Stimulated activated CD4-positive, alpha-beta T cell treated with anti-CD3 and anti-CD28 coated beads, Interleukin-1b, Interleukin-23, amount 100 ng/mL, for 4 hours (primary cell): ENCODE data around the gene USP49.
"Not testable (repeated sequence)": the region's sequence is repeated elsewhere in the genome, so short reads cannot be mapped to it uniquely, and the experiment has no call there.

Experiments
- DNase-seq, 2 donors: peaks; one replicate each; pipeline ENCODE4 v3.0.0-alpha.2; 2020; ENCODE audit warnings: low read depth in 2 of 2

USP49 gene

DNA sequence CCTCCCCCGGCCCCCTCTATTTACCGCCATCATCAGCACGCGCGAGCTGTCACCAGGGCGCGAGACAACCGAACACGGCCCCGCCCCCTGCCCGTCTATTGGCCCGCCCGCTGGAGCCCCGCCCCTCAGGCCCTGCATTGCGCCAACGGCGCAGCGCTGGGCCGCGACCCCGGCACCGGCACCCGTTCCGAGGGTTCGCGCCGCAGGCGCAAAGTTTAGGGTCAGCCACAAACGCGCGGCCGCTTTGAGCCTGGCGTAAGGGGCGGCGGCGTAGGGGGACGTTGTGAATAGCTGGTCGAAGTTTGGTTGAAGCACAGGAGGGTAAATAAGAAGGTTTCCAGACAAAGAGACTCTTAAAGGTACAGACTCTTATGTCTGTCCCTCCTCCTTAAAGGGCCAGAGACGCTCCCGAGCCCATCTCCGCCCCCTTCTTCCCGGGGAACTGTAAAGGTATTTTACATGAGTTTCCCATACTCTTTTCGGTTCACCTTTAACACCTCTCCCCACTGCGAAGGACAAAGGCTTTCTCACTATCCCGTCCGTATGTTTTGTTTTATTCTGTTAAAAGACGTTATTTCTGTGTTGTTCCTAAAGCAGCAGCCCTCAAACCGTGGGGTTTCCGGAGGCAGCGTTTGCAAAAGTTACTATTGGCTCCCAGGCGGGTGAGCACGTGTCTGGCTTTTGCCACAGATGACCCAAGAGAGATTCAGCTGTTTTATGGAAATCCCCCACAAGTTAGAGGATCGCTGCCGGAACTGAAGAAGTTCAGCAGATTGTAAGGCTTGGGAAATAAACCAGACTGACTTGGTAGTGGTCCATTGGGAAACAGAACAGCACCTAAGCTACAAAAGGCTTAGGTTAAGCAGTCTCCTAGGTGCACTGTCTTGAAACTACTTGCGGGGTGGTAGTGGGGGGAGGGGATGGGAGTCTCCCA lies at the start of gene USP49:
Gene USP49, minus strand, starts transcription at position 76 of the 934 bp plus-strand sequence. CDS start 88,392 bp downstream, outside the sequence.
- peak; percentile 84 to 97 for DNase-seq

DNA sequence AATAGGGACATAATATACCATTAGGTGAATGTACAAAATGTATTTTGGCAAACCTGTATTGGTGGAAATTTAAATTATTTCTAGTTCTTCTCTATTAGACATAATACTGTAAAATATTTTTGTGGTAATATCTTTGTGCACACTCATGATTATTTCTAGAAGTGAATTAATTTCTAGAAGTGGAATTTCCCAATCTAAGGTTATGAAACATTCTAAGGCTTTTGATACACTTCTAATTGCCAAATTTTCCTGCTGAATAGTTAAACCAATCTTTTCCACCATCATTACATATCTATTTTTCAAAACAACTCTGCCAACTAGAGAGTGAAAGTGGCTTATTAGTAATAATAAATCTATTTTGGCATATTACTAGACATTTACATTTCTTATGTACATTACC lies 48.3 kb upstream of the USP49 start:
- no peak for DNase-seq

DNA sequence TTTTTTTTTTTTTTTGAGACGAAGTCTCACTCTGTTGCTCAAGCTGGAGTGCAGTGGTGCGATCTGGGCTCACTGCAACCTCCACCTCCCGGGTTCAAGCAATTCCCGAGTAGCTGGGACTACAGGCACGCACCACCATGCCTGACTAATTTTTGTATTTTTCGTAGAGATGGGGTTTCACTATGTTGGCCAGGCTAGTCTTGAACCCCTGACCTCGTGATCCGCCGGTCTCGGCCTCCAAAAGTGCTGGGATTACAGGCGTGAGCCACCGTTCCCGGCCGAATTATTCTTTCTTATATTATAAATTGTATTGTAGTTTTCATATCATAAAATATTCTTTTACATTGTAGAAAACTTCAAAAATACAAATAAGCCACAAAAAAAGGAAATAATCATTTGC lies 47.7 kb upstream of the USP49 start:
- DNase-seq: not testable (repeated sequence)

DNA sequence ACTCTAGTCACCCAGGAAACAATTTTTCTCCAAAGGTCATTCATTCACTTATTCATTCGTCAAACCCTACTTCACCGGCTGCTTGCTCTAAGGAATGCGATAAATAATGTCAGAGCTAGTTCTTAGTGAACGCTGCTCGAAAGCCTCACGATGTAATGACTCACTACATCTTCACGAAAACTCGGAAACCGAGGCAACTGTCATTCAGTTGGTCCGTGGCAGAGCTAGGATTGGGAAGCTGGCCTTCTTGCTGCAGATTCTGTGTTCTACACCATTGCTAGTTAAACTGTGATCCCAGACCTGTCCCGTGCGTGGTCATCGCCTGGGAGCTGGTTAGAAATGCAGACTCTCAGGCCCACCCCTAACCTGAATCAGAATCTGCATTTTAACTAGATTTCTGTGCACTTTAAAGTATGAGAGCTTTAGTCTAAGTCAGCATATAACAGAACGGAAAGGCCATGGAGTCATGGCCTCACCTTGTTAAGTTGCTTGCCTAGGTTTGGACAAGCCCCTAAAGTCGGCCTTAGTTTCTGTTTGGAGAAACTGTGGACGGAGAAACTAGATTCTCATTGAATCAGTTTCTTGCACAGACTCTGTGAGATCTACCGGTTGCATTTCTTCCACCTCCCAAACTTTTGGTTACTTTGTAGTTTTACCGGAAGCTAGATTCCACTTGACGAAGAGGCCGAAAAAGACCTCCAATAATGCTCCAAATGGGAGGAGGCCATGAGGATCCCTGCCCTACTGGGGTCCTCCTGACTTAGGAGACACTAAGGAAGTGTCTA lies 47.1 kb upstream of the USP49 start:
- DNase-seq: no peak

DNA sequence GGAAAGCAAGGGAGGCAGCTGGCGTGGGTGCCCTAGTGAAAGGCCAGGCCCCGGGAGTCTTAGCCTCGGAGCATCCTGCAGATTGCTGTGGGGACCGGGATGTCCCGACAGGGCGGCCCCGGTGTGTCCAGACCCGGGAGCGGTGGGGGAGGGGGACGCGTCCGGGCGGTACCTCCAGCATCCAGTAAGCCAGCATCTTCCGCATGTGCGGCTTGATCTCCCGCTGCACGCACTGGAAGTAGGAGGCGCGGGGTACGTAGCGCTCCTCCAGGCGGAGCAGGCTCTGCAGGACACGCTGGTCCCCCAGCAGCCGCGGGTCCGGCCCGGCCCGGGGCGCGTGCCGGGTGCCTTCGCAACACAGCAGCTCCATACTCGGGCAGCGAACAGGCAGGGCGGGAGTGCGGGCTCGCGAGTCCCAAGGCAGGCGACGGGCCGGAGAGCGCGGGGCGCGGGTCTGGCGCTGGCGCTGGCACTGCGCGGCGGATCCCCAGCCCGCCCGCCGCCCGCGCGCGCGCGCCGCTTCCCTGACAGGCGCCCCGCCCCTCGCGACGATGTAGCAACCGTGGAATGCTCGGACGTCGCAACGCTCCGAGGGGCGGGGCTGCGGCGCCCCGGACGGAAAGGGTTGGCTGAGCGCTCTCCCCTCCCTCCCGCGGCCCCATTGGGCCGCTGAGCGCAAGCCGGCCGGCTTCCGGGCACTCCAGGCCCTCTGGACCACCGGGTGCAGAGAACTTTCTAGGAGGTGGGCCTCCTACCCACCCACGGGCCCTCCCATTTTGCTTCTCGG lies 46.3 kb upstream of the USP49 start, which contains the start of gene CCND3:
Gene CCND3, minus strand, starts transcription at position 529 of the 787 bp plus-strand sequence. Its CDS starts 159 bp downstream, at position 370.
- DNase-seq: peak; percentile 75 to 94

DNA sequence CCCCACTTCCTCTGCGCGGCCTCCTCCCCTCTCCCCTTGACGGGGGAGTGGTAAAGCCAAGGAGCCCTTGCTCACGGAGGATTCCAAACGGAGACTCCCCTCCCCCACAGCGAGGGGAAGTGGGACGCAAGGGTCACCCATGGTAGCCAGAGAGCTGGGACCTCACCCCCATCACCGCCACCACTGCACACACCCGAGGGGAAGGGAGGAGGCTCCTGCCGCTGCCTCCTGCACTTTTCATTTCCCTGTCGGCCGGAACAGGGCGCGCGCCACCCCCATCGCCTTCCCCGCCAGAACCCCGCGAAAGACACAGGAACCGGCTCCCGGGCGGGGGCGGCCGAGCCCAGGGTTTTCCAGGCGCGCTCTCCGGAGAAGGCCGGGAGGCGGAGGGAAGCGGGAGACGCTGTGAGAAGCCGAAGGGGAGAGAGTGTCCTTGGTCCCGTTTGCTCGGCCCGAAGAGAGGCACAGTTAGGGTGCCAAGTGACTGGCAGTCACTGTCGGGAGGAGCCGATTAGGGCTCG lies 45.6 kb upstream of the USP49 start:
- DNase-seq: peak in 1 of 2 donors; percentile 49

DNA sequence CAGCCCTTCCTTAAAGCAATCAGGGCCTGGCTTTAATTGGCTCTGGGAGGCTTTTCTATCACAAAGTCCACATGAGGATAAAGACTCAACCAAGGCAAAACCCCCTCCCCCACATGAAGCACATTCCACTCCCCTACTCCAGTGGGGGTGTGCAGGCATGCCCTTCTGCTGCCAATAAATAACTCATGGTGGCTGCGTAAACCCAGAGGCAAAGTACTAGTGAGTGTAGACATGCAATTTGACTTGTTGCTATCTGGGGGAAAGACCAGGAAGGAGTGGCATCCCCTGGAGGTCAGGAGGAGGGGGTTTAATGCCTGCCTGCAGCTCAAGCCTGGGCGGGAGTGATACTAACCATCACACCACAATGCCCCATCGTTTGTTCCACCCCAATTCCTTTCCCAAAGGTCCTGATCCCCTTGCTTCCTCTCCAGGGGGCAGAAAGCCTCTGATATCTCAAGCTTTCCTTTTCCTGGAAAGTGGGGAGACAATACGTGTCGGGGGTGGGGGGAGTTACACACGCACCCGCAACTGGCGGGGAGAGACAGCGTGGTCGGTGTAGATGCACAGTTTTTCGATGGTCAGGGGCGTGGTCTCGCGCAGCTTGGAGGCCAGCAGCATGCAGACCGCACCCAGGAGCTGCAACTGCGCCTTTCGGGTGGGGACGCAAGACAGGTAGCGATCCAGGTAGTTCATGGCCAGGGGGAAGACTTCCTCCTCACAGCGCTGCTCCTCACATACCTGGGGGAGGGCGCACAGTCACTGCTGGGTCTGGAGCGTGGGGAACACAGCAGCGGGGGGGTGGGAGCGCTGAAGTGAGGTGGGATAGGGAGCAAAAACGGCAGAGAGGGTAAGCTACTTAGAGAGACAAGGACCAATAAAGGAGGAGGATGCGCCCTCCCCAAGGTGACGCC lies 44.9 kb upstream of the USP49 start:
- DNase-seq: no peak

DNA sequence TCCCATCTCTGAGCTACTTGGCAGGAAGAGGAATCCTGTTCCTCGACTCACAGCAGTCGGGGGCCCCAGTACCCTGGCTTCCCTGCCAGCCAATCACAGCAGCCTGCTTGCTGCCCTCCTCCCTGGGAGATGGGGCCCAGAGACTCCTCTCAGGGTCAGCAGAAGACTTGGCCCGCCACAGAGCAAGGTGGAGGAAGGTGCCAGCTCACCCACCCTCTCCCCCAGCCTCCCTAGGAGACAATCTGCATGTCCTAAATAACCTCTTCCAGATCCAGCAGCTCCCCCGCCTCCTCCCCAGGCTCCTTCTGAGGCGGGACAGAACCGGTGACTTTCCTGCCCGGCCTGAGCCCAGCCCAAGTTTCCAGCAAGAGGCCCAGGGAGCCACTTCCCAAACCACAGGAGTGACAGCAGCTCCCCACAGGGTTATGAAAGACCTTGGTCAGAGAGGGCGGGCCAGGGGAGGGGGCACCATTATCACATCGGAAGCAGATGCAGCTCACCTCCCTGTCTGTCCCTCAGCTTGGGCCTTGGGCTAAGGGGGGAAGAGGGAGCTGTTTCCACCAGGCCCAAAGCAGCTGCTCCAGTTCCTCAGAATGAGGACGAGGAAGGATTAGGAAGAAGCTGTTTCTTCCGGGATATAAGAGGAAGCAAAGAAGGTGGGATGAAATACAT lies 44.1 kb upstream of the USP49 start:
- DNase-seq: no peak

DNA sequence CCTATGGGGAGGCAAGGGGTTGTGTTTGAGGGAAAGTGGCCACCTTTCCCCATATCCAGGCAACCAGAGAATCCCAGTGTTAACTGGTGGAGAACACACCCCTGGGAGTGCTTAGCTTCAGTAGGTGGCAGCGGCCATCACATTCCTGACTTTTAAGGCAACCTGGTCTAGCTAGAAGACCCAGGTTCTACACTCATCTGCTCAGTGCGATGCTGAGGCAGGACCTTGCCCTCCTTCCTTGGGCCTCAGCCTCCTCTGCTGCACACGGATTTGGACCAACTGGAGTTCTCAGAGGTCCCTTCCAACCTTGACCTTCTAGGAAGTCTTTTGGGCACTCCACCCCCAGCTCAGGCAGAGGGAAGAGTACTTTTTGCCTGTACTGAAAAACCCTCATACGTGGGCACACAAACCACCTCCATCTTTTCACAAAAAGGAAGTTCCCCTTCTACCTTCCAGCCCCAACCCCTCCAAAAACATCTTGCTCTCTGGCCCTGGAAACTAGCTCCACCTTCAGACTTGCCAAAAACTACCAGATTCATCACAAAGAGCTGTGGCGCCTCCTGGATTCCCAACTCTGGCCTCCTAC lies 43.5 kb upstream of the USP49 start:
- no peak for DNase-seq

DNA sequence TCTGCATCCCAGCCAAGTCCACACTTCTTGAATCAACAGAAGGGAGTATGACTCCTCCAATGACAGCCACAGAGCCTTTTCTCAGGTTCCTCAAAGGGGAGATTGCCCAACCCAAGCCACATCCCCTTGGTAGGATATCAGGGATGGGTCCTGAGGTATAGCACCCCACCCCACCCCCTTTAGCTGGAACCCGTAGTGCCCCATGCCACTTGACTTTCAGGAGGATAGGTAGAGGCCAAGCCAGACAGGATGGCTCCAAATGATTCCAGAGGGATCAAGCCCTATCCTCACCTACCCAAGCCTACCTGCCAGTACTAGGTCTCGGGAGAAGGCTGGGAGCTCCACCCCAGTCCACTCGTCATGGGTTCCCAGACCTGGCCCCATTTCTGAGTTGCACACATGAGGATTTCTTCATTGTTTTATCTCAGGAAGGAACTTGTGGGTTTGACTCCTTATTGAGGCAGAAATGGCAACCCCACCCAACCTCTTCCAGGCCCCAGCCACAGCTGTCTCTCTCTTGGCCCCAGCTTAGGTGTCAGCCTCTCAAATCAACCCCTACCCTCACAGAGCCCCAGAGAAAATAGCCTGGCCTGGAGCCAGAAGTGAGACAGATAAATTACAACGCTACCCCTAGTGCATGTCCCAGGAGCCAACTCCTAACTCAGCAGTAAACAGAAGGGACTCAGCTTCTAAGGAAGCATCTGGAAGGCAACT lies 42.8 kb upstream of the USP49 start:
- DNase-seq: no peak

DNA sequence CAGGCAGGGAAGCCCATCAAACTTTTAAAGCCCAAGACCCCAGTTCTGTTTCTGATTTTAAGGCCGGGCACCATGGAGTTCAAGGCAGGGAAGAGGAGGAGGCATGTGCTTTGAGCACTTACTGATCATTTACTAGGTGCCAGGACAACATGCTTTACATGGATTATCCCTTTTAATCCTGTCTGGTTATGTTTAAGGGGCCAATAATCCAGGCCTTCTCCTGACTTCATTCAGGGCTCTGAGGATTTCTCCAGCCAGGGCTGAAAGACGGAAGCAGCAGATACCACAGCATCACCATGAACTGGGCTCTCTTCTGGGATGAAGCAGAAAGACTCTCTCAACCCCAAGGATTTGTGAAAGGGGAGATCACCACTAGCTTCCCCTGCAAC lies 42.3 kb upstream of the USP49 start:
- no peak for DNase-seq

DNA sequence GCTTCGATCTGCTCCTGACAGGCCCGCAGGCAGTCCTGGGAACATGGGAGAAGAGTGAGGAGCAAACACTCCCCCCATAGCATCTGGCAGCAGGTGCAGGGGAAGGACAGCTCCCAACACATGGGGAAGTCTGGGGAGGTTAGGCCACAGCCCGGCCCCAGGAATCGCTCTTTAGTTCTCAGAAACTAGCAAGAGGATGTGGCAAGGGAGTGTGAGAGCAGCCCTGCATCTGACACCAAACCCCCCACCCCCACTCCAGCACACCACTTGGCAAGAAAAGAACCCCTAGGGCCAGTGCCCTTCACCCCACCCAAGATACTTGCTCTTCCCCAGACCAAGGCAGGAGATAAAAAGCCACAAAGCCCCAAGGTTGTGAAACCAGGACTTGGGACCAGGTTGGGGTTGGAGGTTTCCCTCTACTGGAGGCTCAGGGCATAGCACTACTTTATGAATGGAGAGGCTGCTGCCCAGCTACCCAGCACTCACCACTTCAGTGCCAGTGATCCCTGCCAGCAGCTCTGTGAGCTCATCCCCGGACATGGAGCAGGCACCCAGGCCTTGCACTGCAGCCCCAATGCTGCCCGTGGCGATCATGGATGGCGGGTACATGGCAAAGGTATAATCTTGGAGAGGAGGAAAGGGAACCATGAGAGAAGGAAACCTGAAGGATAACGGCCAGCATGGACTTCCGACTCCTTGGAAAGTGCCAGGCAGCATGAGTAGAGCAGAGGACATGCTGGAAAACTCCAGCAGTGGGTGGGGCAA lies 41.1 kb upstream of the USP49 start:
- DNase-seq: peak in 1 of 2 donors; percentile 50

DNA sequence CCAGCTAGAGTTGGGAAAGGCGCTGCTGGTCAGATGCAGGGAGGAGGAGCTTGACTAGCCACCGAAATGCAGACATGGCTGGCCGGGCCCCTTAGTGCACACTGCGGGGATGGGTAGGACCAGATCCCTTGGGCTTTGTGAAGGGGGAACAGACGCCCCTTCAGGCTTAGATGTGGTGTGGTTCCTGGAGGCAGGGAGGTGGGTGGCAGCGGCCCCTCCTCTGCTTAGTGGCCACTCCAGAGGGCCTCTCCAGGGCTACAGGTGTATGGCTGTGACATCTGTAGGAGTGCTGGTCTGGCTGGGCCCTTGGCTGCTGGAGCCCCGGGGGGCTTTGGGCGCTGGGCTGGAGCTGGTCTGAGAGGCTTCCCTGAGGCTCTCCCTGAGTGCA lies 40.5 kb upstream of the USP49 start:
- no peak for DNase-seq

DNA sequence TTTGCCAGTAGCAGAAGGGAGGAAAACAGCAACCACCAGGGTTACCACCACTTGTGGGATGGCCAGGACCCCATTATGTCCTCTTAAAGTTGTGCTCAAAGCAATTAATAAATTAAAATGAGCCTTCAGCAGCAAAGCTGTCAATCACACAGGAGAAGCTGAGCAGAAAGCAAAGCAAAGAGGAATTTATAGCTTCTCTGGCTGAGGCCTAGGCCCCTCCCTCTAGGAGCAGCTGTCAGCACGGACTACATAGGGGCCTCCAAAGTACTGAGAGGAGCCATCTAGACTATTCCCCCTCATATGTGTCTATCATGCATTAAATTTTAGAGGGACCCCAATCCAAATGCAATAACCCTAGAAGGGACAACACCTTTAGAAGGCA lies 40.0 kb upstream of the USP49 start:
- DNase-seq: no peak

DNA sequence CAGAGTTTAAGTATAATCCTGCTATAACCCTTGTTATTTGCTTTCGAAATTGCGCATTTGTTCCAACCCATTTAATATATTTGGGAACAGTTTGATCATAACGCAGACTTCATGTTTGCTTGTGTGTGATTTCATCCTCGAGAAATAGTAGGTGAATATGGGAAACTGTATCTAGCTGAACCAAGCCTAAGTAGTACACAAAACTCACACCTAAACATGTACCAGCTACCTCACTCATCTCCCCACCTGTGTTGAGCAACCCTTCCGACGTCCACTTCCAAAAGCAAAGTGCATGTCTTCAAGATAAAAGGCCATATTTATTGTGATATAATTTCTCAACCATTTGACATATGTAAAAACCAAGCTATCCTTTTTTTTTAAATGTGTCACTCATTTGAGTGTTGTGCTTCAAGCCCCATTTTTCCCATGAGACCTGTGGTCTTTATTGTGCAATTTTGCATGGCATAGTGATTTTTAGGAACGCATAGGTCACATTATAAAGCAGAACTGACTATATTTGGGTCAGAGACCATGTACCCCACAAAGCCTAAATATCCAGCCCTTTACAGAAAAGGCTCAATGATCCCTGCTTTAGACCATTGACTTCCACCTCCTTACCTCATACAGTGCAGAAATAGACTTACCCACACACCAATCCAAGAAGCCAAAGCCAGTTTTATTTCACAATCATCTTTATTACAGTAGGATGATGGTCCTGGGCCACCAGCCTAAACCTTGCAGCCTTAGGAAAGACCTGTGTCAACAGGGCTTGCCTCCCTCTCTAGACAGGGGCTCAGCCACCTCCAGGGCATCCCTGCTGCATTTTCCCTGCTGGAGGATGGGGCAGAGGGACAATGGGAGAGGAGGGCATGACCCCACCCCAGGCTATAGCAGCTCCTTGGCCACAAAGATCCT lies 39.4 kb upstream of the USP49 start:
- no peak for DNase-seq

DNA sequence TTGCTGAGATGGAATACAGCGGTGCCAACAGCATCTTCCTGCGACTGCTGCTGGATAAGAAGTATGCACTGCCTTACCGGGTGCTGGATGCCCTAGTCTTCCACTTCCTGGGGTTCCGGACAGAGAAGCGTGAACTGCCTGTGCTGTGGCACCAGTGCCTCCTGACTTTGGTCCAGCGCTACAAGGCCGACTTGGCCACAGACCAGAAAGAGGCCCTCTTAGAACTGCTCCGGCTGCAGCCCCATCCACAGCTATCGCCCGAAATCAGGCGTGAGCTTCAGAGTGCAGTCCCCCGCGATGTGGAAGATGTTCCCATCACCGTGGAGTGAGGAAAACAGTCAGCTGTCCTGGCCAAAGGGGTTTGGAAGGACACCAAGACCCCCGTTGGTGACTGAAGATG lies 37.2 kb upstream of the USP49 start:
- DNase-seq: no peak

DNA sequence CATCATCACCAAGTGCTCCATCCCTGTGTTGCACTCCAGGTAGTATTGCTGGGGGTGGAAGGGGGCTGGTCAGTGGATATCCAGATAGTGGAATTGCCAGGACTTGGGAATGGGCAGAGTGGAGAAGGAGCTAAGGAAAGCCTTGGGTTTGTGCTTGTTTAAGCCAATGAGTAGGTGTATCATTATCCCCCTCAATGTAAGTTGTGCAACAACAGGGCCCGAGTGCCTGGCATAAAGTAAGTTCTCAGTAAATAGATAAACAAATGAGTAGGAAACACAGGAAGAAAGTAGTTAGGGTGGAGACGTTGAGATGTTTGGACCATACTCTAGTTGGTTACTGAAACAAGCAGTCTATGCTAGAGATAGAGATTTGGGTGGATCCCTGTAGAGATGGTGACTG lies 36.6 kb upstream of the USP49 start:
- DNase-seq: no peak
